Bronchial epithelial cell (primary cell): Measurements from ENCODE around the gene ABHD6. TPM values are rescaled to one million over a fixed set of nuclear protein-coding genes. Genes with fewer than 3 reads are reported as not detected.
"Not testable (repeated sequence)": the region's sequence is repeated elsewhere in the genome, so short reads cannot be mapped to it uniquely, and the experiment has no call there.

Experiments
- DNase-seq: peaks from one replicate; pipeline ENCODE4 v3.0.0-alpha.2; 2010; ENCODE audit warnings: low read depth
- FAIRE-seq: peaks from 2 replicates; lab custom pipeline; 2011; peaks lifted over from hg19 to GRCh38; lab: Jason Lieb, UNC
- H3K27me3 ChIP-seq: 2 replicates; pipeline ENCODE4 v1.5.1; 2011; ENCODE audit warnings: low read length; ENCODE audit not compliant: control insufficient read depth, insufficient read depth
- H3K36me3 ChIP-seq: 2 replicates; pipeline ENCODE4 v1.5.1; 2011; ENCODE audit warnings: low read length; ENCODE audit not compliant: control insufficient read depth, insufficient read depth
- H3K4me3 ChIP-seq: 2 replicates; pipeline ENCODE4 v1.5.1; 2011; ENCODE audit warnings: mild to moderate bottlenecking, low read depth, low read length, control low read depth
- total RNA-seq: library from RNA; depleted of rRNA; stranded (reverse); fragments of >200 nt; gene quantifications from 2 replicates; pipeline ENCODE4 v1.2.1, GENCODE V29; 2014
- TF ChIP-seq, protein P1 (sequence below): IDR thresholded peaks from 2 replicates; pipeline ENCODE4 v1.5.1; 2011; ENCODE audit warnings: mild to moderate bottlenecking, moderate library complexity, low read length, control low read depth, inconsistent platforms; ENCODE audit not compliant: insufficient read depth, severe bottlenecking

The ABHD6 gene
- total RNA-seq, 1 donor from 2014 or later: 7.1 TPM

DNA sequence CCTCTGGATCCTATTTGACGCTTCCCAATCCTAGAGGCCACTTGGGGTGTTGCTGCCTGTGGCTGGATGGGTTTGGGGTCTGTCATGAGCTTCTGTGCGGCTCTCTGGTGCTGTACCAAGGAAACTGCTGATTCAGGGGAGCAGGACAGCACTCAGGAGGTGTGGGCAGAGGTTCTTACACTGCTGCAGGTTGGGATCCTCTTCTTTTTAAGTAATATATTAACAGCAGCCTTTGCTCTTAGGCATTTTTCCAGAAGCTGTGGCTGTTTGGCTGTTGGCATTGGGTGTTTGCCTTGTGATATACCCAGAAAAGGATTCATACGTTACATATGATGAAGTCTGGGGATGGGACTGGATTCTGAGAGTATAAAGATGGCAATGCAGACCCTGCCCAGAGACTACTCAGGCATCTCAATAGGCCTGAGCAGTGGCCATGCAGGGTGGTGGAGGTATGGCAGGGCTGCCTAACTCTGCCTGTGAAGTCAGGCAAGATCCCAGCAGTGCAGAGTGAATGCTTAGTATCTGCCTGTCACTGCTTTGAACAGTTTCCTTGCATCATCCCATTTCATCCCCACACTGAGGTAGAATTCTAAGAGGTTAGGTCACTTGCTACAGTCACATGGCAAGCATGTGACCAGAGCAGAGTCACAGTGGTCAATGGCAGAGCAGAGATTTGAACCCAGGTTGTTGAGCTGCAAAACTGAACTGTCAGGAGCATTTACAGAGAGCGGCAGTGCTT is 3.9 kb downstream of the ABHD6 start:
- DNase-seq: no peak
- FAIRE-seq: no peak
- TF ChIP-seq, protein P1, sequence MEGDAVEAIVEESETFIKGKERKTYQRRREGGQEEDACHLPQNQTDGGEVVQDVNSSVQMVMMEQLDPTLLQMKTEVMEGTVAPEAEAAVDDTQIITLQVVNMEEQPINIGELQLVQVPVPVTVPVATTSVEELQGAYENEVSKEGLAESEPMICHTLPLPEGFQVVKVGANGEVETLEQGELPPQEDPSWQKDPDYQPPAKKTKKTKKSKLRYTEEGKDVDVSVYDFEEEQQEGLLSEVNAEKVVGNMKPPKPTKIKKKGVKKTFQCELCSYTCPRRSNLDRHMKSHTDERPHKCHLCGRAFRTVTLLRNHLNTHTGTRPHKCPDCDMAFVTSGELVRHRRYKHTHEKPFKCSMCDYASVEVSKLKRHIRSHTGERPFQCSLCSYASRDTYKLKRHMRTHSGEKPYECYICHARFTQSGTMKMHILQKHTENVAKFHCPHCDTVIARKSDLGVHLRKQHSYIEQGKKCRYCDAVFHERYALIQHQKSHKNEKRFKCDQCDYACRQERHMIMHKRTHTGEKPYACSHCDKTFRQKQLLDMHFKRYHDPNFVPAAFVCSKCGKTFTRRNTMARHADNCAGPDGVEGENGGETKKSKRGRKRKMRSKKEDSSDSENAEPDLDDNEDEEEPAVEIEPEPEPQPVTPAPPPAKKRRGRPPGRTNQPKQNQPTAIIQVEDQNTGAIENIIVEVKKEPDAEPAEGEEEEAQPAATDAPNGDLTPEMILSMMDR: no peak
- Histone ChIP-seq H3K27me3 (no peaks in the 10 kb centered on the region), H3K4me3 (no peak overlapping the region), H3K36me3 (no peaks in the 10 kb centered on the region)

DNA sequence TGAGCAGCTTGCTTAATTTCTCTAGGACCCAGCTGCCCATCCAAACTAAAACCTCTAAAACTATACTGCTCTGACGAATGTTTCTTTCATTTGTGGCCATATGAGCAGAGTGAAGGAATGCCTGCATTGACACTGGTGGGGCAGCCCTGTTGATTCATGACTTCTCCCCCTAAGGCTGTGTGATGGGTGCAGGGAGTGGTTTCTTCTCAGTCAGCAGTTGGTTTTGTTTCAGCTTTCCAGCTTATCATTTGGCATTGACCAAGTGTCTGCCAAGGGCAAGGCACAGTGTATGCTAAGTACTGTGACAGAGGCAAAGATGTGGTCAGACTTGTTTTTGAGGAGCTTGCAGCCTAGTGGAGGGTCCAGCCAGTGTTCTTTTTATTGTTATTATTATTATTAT is 4.7 kb downstream of the ABHD6 start:
- no peaks in the 10 kb centered on the region for H3K27me3 ChIP-seq
- no peak for FAIRE-seq
- DNase-seq: peak; percentile 61
- no peaks in the 10 kb centered on the region for H3K36me3 ChIP-seq
- no peak overlapping the region for H3K4me3 ChIP-seq
- TF ChIP-seq, protein P1: no peak

DNA sequence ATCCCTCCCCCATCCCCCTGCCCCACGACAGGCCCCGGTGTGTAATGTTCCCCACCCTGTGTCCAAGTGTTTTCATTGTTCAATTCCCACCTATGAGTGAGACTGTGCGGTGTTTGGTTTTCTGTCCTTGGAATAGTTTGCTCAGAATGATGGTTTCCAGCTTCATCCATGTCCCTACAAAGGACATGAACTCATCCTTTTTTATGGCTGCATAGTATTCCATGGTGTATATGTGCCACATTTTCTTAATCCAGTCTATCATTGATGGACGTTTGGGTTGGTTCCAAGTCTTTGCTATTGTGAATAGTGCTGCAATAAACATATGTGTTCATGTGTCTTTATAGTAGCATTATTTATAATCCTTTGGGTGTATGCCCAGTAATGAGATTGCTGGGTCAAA is 5.3 kb downstream of the ABHD6 start:
- not testable (repeated sequence) for H3K27me3 ChIP-seq, FAIRE-seq, DNase-seq, H3K36me3 ChIP-seq, H3K4me3 ChIP-seq

DNA sequence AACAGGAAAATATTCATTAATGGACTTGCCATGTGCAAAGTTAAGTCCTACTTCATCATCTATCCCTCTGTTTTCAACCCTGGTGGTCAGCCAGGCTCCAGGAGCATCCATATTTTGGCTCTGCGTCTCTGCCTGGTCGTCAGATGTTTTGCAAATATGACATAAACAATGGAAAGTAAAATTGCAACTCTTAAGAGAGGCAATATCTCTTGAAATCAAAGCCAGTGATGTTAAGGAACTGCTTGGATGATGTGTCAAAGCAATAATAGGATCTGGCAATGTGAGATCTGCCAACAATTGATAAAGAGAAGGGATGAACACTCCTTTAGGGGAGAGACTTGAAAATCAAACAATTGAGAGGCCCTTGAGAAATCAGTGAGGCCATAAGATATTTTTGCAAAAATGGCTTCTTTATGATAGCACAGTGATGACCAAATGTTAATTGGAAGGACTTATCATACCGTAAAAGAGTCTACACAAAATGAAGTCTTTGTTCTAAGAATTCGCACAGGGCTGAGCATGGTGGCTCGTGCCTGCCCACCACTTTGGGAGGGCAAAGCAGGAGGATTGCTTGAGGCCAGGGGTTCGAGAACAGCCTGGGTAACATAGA is 6.5 kb downstream of the ABHD6 start:
- TF ChIP-seq, protein P1: no peak
- no peak for FAIRE-seq
- no peak for DNase-seq
- H3K36me3 ChIP-seq: no peaks in the 10 kb centered on the region
- H3K27me3 ChIP-seq: no peaks in the 10 kb centered on the region
- H3K4me3 ChIP-seq: no peak overlapping the region

DNA sequence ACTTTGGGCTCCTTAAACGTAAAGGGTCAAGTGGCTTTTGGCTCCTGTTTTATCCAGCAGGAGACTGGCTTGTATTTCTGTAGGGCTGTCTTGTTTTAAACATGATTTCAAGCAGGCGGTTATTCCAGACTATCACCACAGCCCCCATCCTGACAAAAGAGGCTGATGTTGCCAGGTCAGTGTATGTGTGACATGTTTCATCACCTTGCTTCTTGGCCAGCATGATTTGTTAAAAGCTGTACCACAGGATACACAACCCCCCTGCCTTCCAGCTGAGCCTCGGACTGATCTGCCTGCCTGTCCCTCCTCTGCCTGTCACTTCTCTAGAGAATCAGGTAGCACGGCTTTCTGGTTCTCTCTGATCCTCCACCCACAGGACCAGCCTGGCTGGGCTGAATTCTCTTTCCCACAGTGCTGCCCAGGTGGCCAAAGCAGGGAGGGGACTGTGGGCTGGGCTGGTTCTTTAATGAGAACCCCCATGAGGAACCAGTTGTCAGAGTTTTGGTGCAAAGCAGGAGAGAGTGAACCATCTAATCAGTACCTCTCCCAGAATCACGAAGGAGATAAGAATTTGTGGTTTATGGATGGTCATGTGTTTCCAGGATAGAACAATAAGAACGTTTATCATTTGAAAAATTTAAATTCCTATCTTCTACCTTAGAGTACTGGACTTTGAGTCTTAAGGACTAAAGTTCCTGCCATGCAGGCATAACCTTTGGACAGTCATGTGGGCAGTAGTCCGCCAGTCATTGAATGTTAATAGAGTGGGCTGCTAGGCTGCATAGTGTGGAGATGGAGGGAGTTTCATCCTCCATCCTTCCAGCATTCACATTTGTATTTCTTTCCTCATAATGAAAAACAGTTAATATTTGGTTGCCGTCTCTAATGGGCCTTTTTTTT is 8.8 kb downstream of the ABHD6 start:
- peak; percentile 52 for FAIRE-seq
- Histone ChIP-seq H3K27me3 (no peaks in the 10 kb centered on the region), H3K36me3 (no peaks in the 10 kb centered on the region), H3K4me3 (no peak overlapping the region)
- TF ChIP-seq, protein P1: no peak
- DNase-seq: no peak
